GM20431 (cell line): Measurements from ENCODE around the gene ASB6.
"Not testable (repeated sequence)": the region's sequence is repeated elsewhere in the genome, so short reads cannot be mapped to it uniquely, and the experiment has no call there.

Experiments
- in situ Hi-C: fragments of 300-500 bp; cut with MseI, MboI; formaldehyde crosslinking; loops from one replicate; pipeline ENCODE4 v1.15.0; 2020; ENCODE audit warnings: low sequenced_read_pairs; ENCODE audit not compliant: unreplicated experiment

ASB6 gene

DNA sequence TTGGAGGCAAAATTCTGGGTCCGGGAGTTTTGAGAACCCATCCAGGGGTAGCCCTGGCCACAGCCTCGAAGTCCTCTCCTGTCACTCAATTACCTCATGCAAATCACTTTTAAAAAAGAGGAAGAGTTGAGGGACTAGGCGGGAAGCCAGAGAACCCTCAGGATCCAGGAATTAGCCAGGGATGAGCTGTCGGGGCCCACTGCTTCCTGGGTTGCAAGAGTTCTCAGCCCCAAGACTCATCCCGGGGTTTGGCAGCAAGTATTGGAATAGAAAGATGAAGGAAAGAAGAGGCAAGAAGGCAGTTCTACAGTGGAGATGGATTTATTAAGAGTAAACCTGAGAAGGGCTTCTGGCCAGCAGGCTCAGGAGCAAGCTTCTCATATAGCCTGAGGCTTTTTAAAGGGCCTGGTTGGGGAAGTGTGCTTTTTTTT is 46.6 kb downstream of the ASB6 start:
- in situ Hi-C loops, result no loop called here

GRCh38 chr9:129594632-129595031 is 47.3 kb downstream of the ASB6 start:
- in situ Hi-C loops, result no loop called here

DNA sequence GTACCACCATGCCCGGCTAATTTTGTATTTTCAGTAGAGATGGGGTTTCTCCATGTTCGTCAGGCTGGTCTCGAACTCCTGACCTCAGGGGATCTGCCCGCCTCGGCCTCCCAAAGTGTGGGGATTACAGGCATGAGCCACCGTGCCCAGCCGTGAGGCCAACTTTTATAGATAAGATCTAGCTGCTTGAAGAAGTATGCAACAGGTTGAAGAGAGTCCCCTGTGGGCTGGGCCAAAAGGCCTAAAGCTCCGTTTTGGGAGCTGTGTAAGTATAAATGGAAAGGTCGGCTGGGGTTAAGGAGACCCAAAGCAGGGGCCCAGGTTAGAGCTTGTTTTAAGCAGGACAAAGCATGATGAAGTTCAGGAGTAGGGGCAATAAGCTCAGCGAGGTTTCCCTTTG is 49.2 kb downstream of the ASB6 start:
- in situ Hi-C loops, result not testable (repeated sequence)

DNA sequence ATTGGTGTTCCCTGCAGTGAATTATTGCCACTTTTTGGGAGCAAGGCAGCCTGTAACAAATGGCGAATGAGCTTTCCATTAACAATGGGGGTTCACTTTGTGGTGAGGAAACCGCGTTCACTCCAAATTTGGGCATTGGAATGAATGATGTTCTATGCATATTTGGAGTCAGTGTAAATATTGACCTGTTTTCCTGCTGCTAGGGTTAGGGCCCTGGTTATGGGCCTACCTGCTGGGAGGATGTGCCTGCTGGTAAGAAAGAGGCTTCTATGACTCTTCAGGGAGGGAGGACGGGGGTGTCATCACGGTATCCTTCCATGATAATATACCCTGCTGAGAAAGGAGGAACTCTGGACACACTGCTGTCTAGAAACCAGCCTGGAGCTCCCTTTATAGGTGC is 50.0 kb downstream of the ASB6 start:
- in situ Hi-C loops, result no loop called here

DNA sequence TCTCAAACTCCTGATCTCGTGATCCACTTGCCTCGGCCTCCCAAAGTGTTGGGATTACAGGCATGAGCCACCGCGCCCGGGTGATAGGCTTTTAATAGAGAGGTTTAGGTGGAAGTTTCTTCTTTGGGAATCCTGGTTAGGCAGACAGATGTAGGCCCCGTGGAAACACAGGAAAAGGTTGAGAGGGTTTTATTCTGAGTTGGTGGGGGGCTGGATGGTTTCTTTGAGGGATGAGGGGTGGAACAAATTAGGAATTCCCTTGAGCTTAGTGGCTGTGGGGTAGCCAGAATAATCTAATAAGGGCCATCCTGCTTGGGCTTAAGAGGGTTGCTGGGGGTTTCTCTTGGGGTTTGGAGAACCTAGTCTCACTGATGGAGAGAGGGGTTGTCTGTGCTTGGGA is 51.5 kb downstream of the ASB6 start:
- in situ Hi-C loops, result no loop called here

DNA sequence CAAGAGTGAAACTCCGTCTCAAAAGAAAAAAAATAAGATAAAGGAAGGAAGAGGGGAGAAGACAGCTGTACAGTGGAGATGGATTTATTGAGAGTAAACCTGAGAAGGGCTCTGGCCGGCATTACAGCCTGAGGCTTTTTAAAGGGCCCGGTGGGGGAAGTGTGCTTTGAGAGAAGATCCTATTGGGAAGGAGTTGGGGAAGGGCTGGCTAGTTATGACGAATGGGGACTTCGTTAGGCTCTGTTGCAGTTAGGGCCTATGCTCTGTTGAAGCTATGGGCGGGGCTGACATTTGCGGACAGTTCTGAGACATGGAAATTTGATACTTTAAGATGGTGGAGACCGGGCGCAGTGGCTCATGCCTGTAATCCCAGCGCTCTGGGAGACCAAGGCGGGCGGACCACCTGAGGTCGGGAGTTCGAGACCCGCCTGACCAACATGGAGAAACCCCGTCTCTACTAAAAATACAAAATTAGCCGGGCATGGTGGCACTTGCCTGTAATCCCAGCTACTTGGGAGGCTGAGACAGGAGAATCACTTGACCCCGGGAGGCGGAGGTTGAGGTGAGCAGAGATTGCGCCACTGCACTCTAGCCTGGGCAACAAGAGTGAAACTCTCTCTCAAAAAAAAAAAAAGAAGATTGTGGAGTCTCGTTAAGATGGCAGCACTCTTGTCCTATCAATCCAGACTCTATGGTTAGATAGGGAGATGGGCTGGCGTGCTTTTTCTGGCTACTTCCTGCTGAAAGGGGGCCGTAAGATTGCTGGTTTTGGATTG is 54.3 kb downstream of the ASB6 start:
- in situ Hi-C loops, result no loop called here

GRCh38 chr9:129586685-129587084 is 55.3 kb downstream of the ASB6 start:
- in situ Hi-C loops, result no loop called here

DNA sequence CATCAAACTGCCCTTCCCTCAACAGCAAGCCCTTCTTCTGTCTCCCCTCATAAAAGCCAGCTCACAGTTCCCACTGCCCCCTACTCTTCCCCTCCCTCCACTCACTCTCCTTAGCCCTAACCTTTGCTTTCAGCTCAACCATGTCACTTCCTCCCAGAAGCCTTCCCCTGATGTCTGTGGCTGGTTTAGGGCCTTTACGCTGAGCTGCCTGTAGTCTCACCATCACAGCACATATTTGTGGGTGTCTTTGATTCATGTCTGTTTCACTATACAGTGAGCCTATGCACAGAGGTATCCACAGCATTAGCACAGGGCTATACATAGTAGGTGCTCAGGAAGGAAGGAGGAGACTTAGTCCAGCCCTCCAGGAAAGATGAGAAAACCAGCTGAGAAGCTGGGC is 55.7 kb downstream of the ASB6 start:
- in situ Hi-C loops, result no loop called here

- in situ Hi-C loops, result no loop called here
Observed at GRCh38 chr9:129585352-129585751, 56.6 kb downstream of the ASB6 start.
